Mucosa of rectum (tissue), 2 donors: ENCODE results near the gene OLFM2.
"Not testable (repeated sequence)": the region's sequence is repeated elsewhere in the genome, so short reads cannot be mapped to it uniquely, and the experiment has no call there.

Experiments used
- H3K27ac ChIP-seq, 2 donors: one replicate each; pipeline ENCODE4 v1.7.0; 2013; ENCODE audit warnings: inconsistent platforms in 2 of 2, low read depth in 2 of 2, low read length in 2 of 2
- H3K27me3 ChIP-seq, 2 donors: one replicate each; pipeline ENCODE4 v1.7.0; 2013; ENCODE audit warnings: low read length in 2 of 2; ENCODE audit not compliant: control insufficient read depth in 2 of 2, insufficient read depth in 2 of 2
- H3K36me3 ChIP-seq, 2 donors: one replicate each; pipeline ENCODE4 v1.7.0; 2013; ENCODE audit warnings: low read length in 2 of 2; ENCODE audit not compliant: control insufficient read depth in 2 of 2, insufficient read depth in 2 of 2
- H3K4me1 ChIP-seq, 2 donors: one replicate each; pipeline ENCODE4 v1.7.0; 2013; ENCODE audit warnings: low read length in 2 of 2, mild to moderate bottlenecking in 1 of 2; ENCODE audit not compliant: control insufficient read depth in 2 of 2, insufficient read depth in 2 of 2
- H3K4me3 ChIP-seq, 2 donors: one replicate each; pipeline ENCODE4 v1.7.0; 2013; ENCODE audit warnings: low read length in 2 of 2
- H3K9ac ChIP-seq, 2 donors: one replicate each; pipeline ENCODE4 v1.7.0; 2013; ENCODE audit warnings: low read length in 2 of 2, low read depth in 1 of 2, mild to moderate bottlenecking in 1 of 2
- H3K9me3 ChIP-seq, 2 donors: one replicate each; pipeline ENCODE4 v1.7.0; 2013; ENCODE audit warnings: low read length in 2 of 2; ENCODE audit not compliant: control insufficient read depth in 2 of 2
- donor health status: healthy.
- donor health status: Normal muscosa, but diverticular disease.

OLFM2 gene

DNA sequence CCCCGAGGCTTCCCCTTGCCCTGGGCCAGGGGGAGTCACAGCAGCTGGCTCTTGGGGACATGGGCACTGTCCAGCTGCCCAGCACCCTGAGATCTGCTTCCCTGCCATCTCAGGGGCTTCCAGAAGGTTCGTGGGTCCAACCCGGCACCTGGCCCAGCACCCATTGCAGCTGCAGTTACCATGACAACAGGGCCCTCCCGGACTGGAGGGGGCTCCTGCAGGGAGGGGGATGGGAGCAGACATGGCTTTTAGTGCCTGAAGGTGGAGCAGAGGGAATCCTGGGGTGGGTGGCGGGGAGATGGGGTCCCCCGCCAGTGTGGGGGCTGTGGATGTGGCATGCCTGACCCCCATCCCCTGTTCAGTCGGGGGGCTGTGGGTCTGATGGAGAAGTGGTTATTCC lies 86.5 kb downstream of the OLFM2 start:
- no peak overlapping the region for H3K4me3 ChIP-seq
- H3K36me3 ChIP-seq, result peaks cover 20 to 31% of the 10 kb centered on the region in 2 donors
- H3K9ac ChIP-seq, result no peak overlapping the region
- H3K9me3 ChIP-seq, result no peaks in the 10 kb centered on the region
- no peaks in the 10 kb centered on the region for H3K27me3 ChIP-seq
- H3K27ac ChIP-seq, result no peak overlapping the region
- no peaks in the 10 kb centered on the region for H3K4me1 ChIP-seq

DNA sequence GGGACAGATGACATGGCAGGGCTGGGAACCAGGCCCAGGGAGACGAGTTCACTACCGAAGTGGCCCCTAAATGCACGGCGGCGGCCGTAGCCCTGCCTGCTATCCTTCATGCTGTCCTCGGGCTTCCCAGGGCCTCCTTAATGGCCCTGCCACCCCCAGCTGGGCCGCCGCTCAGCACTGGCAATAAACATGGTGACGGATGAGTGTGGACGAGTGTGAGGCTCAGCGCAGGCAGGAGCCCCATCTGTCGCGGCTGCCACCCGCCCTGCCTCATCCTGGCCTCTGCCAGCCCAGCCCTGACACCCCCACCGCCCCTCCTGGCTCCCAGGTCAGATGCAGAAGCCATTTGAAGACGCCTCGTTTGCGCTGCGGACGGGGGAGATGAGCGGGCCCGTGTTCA lies 87.6 kb downstream of the OLFM2 start:
- Histone ChIP-seq H3K27me3 (no peaks in the 10 kb centered on the region), H3K4me3 (no peak overlapping the region), H3K9me3 (no peaks in the 10 kb centered on the region), H3K36me3 (peaks cover 30 to 40% of the 10 kb centered on the region in 2 donors), H3K4me1 (no peaks in the 10 kb centered on the region), H3K9ac (no peak overlapping the region), H3K27ac (no peak overlapping the region)

DNA sequence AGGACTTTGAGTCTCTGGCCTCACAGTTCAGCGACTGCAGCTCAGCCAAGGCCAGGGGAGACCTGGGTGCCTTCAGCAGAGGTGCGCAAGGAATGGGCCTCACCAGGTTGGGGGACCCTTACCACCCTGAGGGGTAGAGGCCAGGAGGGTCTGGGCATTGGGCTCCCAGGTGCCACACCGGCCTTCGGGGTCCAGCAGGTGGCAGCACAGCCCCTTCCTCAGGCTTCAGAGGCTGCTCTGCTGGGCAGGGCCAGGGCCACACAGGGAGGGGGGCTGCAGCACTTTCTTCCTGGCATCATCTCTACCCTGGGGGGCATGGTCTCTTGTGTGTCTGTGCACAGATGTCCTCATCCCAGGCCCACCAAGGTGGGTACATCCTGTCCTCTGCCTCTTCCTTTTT lies 88.3 kb downstream of the OLFM2 start:
- Histone ChIP-seq H3K4me3 (no peak overlapping the region), H3K27ac (no peak overlapping the region), H3K27me3 (no peaks in the 10 kb centered on the region), H3K9me3 (no peaks in the 10 kb centered on the region), H3K9ac (no peak overlapping the region), H3K36me3 (peaks cover 36 to 45% of the 10 kb centered on the region in 2 donors), H3K4me1 (no peaks in the 10 kb centered on the region)

DNA sequence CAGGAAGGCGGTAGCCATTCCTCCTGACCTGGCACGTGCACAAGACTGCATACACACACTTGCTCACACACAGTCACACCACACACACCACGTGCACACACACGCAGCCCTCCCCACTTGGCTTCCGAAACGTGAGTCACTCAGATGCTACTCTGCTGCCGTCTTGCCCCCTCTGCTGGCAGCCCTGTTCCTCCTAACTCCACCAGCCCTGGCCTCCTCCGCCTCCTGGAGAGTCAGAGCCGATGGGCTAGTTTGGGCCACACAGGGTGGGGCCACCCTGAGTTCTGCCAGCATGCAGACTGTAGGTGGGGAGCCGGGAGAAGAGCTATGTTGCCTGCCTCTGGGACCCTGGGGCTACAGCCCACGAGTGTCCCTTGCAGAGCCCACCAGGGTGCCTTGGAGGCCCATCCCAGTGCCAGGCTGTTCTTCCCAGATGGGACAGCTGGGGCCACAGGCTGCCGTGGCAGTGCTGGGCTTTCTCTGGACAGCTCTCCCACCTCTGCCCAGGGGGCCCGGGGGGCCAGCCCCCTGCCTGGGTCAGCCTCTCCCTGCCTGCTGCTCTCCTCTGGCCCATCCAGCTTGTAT lies 89.1 kb downstream of the OLFM2 start:
- H3K27me3 ChIP-seq, result no peaks in the 10 kb centered on the region
- H3K9ac ChIP-seq, result no peak overlapping the region
- no peak overlapping the region for H3K4me3 ChIP-seq
- no peaks in the 10 kb centered on the region for H3K4me1 ChIP-seq
- H3K9me3 ChIP-seq, result no peaks in the 10 kb centered on the region
- H3K27ac ChIP-seq, result no peak overlapping the region
- peaks cover 45 to 54% of the 10 kb centered on the region in 2 donors for H3K36me3 ChIP-seq

DNA sequence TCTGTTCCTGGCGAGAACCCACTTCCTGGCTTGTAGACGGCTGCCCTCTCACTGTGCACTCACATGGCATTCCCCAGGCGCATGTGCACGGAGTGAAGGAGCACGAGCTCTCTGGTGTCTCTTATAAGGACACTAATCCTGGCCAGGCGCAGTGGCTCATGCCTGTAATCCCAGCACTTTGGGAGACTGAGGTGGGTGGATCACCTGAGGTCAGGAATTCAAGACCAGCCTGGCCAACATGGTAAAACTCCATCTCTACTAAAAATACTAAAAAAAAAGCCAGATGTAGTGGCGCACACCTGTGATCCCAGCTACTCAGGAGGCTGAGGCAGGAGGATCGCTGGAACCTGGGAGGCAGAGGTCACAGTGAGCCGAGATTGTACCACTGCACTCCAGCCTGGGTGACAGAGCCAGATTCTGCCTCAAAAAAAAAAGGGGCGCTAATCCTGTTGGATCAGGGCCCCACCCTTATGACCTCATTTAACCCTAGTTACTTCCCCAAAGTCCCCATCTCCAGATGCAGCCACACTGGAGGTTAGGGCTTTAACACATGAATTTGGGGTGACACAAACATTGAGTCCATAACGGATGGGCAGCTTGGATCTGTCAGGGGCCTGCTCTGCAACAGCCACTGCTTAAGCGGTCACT lies 92.6 kb downstream of the OLFM2 start:
- not testable (repeated sequence) for H3K27ac ChIP-seq, H3K9ac ChIP-seq, H3K4me1 ChIP-seq, H3K9me3 ChIP-seq, H3K4me3 ChIP-seq, H3K27me3 ChIP-seq
- peaks cover 67 to 73% of the 10 kb centered on the region in 2 donors for H3K36me3 ChIP-seq

DNA sequence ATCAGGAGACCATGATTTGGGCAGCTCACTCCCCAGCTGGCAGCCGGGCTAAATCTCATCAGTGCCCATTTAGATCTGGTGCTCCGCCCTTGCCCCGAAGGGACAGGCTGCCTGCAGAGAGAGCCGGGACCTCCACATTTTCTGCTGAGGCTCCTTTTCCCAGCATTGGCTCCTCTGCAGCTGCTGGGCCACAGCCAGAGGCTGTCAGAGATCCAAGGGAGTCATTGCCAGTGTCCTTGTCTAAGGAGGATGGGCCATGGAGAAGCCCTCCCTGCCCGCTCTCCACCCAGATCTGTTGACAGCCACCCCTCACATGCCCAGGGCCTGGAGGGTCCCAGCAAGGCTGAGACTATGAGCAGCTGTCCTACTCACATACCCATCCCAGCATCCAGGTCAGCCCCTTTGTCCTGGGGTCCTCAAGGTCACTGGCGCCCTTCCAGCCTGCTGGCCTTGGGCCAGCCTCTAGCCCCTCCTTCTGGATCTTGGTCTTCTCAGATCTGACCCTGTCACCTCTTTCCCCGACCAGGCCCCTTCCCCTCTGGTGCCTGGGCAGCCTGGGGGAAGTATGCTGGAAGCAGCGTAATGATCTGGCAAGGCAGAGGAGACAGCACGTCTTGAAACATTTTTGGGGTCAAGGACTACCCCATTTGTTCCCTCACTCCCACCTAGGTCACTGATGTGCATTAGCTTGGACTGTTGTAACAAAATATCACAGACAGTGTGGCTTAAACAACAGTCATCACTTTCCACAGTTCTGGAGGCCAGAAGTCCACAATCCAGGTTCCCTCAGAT lies 93.3 kb downstream of the OLFM2 start:
- peaks cover 62 to 72% of the 10 kb centered on the region in 2 donors for H3K36me3 ChIP-seq
- H3K4me3 ChIP-seq, result no peak overlapping the region

DNA sequence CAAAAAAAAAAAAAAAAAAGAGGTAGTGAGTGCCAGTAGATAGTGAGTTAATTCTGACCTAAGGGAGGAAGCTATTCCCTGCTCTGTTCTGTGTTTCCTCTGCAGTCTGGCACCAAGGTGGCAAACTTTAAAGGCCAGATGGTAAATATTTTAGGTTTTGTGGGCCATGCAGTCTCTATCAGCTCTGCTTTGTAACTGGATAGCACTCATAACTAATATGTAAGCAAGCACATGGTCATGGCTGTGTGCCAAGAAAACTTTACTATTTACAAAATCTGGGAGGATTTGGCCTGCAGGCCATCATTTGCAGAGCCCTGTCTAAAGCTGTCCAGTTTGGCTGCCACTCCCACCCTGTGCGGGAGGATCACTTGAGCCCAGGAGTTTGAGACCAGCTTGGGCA lies 96.9 kb downstream of the OLFM2 start:
- H3K9ac ChIP-seq, result no peak overlapping the region
- H3K27me3 ChIP-seq, result no peaks in the 10 kb centered on the region
- no peaks in the 10 kb centered on the region for H3K9me3 ChIP-seq
- H3K4me3 ChIP-seq, result no peak overlapping the region
- no peak overlapping the region for H3K27ac ChIP-seq
- peaks cover 10 to 12% of the 10 kb centered on the region in 2 donors for H3K4me1 ChIP-seq
- H3K36me3 ChIP-seq, result peaks cover 32 to 52% of the 10 kb centered on the region in 2 donors

More for the DNA sequence above, 93.3 kb downstream of the OLFM2 start:
- Histone ChIP-seq H3K9ac (no peak overlapping the region), H3K4me1 (no peaks in the 10 kb centered on the region), H3K9me3 (no peaks in the 10 kb centered on the region), H3K27ac (no peak overlapping the region), H3K27me3 (no peaks in the 10 kb centered on the region)

DNA sequence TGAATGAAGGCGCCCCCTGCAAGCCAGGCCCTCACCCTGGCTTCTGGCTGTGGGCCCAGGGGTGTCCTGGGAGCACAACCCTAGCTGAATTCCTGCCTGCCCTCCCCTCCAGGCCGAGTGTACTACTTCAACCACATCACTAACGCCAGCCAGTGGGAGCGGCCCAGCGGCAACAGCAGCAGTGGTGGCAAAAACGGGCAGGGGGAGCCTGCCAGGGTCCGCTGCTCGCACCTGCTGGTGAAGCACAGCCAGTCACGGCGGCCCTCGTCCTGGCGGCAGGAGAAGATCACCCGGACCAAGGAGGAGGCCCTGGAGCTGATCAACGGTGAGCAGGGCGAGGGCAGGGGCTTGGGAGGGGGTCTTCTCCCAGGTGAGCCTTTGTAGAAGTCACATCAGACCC lies 98.0 kb downstream of the OLFM2 start:
- peaks cover 10 to 12% of the 10 kb centered on the region in 2 donors for H3K4me1 ChIP-seq
- H3K27ac ChIP-seq, result no peak overlapping the region
- H3K9me3 ChIP-seq, result no peaks in the 10 kb centered on the region
- H3K9ac ChIP-seq, result no peak overlapping the region
- no peaks in the 10 kb centered on the region for H3K27me3 ChIP-seq
- peaks cover 25 to 42% of the 10 kb centered on the region in 2 donors for H3K36me3 ChIP-seq
- no peak overlapping the region for H3K4me3 ChIP-seq

DNA sequence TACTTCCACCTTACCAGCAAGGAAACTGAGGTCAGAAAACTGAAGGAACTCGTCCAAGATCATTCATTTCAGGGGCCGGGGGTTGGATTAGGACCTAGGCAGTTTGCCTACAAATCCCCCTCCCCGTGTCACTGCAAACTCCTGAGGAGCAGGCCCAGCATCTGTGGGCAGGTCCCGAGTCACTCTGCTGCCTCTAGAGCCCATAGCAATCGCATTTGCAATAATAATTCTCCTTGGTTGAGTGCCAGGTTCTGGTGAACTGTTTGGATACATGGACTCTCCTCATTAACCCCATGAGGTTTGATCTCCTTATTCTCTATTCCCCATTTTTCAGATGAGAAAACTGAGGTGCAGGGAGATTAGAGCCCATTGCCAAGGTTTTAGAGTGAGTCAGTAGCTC lies 100.3 kb downstream of the OLFM2 start:
- H3K4me3 ChIP-seq, result peak overlapping the region; percentile 86 to 90
- H3K27me3 ChIP-seq, result no peaks in the 10 kb centered on the region
- peaks cover 10 to 12% of the 10 kb centered on the region in 2 donors for H3K4me1 ChIP-seq
- peaks cover 6 to 21% of the 10 kb centered on the region in 2 donors for H3K36me3 ChIP-seq
- H3K9ac ChIP-seq, result peak overlapping the region in 1 of 2 donors; percentile 65
- H3K27ac ChIP-seq, result no peak overlapping the region
- H3K9me3 ChIP-seq, result no peaks in the 10 kb centered on the region

DNA sequence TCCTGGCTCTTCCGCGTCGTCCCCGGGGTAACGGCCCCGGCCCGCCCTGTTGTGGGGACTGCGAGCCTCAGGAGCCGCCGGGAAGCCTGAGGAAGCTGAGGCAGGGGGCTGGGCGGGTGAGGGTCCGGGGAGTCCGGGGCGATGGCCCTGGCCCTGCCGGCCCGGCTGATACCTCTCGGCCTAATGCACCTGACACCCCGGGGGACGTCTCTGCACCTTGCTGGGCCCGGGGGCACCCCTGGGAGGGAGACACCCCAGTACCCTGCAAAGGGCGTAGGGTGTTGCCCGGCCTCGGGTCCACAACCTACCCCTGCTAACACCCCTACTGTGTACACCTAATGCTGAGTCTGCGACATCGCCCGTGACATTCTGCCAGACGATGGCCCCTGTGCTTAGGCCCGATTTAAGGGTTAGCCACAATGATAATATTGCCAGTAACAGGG lies 100.8 kb downstream of the OLFM2 start:
- Histone ChIP-seq H3K36me3 (peaks cover 3 to 16% of the 10 kb centered on the region in 2 donors), H3K9ac (peak overlapping the region; percentile 65 to 72), H3K4me3 (peak overlapping the region; percentile 86 to 90), H3K27ac (peak overlapping the region in 1 of 2 donors; percentile 23), H3K27me3 (no peaks in the 10 kb centered on the region), H3K4me1 (peaks cover 10 to 12% of the 10 kb centered on the region in 2 donors), H3K9me3 (no peaks in the 10 kb centered on the region)
